Fibroblast of skin of right quadriceps (primary cell): ENCODE data around the gene CCDC172.

Source experiments
- DNase-seq: peaks from one replicate; pipeline ENCODE4 v3.0.0-alpha.2; 2013

The CCDC172 gene, protein sequence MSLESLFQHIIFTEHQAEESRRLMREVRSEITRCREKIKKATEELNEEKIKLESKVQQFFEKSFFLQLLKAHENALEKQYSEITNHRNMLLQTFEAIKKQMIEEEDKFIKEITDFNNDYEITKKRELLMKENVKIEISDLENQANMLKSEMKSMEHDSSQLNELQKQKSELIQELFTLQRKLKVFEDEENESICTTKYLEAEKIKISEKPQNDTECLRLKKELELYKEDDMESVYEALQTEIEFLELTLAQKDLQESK

DNA sequence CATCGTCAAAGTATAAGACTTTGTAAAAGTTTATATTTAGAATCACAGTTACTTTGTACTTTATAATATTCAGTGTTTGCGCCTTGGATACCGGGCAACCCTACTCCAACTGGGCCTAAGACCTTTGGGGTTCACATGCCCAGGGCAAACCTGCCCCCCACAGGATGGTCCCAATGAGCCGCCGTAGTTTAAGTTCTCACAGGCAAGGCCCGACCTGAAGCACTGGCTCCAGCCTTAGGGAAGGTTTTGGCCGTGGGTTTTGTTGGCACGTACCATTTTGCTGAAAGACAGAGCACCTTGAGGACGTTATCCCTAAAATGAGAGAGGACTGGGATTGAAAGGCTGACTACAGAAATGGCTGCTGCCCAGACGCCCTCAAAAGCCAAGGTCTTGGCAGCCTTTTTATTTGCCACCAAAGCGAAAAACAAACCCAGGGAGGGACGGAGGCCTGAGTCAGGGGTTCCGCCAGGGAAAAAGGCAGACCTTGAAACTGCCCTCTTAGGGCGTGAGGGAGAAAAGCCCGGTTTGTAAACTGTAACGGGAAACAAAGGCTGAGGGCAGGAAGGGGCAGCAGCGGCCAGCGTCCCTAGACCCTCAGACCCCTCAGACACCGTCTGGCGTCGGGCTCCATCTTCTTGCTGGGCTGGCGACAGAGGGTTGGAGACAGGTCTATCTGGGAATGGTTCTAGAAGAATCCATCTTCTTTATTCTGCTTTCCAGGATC lies at the start of gene CCDC172:
Gene CCDC172 (plus strand): TSS at position 222 of the 724 bp plus-strand sequence. CDS start 564 bp downstream, outside the sequence.
- DNase-seq: no peak

DNA sequence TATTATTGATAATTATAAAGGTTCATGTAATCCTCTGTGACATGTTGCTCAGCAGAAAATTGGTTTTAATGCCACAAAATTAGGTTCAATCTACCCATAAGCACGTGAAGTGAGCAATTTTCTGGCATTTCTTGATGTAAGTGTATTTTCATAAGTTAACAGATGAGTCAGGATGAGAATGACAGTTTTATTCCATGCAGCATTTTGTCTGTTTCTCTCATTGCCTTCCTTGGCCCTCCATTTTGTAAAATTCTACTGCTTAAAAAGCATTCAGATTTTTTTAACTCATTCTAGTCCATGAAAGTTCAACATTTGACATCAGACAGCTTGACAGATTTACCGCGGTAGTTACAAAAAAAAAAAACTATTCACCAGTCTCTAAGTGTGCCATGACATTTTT lies 47.3 kb upstream of the CCDC172 start:
- DNase-seq: no peak

DNA sequence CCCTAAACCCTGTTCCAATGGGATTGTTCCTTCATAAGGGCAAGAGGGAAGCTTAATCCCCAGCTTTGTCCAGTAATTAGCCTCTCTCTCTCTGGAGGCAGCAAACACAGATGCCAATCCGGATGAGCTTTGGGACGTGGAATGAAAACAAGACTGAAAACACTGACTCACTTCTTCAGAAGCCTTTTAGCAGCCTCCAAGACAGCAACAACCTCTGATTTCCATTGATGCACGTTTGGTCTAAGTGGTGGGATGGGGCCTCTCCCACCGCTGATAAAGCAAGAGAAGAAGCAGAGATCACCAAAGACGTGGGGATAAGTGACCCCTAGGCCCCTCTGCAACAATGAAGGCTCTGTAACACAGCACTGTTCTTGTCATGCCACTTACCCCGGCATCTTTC lies 45.4 kb upstream of the CCDC172 start:
- peak; percentile 32 for DNase-seq

GRCh38 chr10:116281775-116282174 lies 42.5 kb upstream of the CCDC172 start:
- no peak for DNase-seq

DNA sequence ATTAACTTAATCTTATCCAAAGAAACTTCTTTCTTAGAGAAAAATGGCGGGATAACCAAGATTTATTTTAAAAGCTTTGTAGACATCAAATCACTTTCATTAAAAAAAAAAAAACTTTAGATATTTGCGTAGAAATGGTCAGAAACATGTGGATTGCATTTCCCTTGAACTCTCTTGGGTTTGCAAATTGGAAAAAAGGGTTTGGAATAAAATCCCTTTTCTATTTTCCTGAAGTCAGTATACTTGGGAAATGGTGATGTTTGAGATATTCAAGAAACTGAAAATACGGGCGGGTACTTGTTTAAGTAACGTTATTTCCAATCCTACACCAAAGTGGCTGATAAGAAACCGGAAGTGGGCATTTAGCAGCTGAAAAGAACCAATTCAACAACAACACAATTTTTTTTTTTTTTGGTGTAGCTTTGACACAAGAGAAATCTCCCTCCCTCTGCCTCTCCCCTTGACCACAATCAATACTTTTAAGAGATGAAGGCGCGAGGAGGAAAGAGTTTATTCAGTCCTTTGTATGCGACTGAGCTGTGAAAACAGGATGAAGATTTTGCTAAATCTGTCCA lies 37.5 kb upstream of the CCDC172 start:
- no peak for DNase-seq

- peak; percentile 56 for DNase-seq
These were observed 36.2 kb upstream of the CCDC172 start for GRCh38 chr10:116287906-116288501.

- DNase-seq: no peak
These were observed 34.6 kb upstream of the CCDC172 start for GRCh38 chr10:116289652-116290051.

DNA sequence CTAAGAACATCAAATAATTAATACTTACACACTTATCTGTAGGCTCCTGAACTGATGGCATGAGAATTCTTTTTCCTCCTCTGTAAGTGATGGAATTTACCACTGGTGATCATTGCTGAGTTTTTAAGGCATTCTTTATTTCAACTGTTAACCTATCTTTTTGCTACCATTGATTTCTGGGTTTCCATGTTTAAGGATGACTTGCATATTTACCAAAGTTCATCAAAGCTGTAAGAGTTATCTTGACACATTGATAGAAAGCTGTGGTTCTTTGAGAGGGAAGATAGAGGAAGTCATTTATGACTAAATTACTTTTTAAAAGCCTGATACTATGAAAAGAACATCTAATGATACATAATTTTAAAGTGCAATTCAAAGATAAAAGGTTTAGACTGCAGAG lies 31.8 kb upstream of the CCDC172 start:
- DNase-seq: no peak

GRCh38 chr10:116296291-116296721 lies 27.9 kb upstream of the CCDC172 start:
- no peak for DNase-seq

DNA sequence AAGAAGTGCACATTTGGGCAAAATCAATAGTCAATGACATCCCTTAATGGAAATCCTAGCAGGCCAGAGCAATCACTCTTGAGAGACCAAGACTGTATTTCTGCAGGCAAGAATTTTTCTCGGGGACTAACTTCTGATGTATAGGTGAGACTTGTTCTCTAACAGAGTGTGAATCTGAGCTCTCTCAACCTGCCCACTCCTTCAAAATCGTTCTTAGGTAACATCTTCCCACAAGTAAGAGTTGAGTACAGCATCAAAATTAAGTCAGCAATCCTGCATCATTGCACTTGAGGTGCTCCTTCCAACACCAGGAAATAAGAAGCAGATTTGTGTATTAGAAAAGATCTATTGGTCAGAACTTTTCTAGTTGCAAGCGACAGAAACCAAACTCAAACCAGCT lies 25.7 kb upstream of the CCDC172 start:
- DNase-seq: no peak

DNA sequence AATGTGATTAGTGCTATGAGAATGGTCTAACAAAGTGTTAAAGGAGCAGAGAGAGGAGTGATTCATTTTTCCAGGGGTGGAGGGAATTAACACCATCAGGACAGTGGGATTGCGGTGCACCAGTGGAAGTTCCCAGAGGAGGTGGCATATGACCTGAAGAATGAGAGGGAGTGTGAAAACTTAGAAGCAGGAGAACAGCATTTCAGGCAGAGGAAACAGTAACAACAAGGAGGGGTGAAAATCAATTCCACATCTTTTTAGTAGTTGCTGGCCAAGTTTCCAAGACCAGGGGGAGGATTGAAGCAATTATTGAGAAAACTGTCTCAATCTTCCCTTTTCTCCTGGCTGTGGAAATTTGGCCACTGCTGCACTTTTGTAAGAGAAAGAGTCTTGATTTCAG lies 23.7 kb upstream of the CCDC172 start:
- peak; percentile 8 for DNase-seq

GRCh38 chr10:116304923-116305322 lies 19.3 kb upstream of the CCDC172 start:
- DNase-seq: no peak

- DNase-seq: no peak
These were observed 17.4 kb upstream of the CCDC172 start for GRCh38 chr10:116306847-116307246.

DNA sequence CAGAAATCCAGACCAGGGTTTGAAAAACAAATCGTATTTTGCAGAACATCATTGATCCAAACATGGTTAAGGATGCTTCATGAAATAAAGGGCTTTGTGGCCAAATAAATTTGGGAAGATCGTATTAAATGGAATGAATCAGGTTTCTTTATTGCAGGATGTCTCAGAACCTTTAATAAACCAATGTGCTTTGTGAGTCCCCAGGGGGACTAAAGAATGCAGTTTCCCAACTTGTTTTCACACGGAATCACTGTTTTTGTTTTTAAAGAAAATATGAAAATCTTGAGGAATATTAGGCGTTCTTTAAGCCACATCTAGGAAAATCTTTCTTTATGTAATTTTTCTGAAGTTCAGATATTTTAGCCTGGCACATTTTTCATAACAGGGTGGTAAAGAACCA lies 16.8 kb upstream of the CCDC172 start:
- DNase-seq: no peak

- DNase-seq: no peak
These were observed 13.2 kb upstream of the CCDC172 start for GRCh38 chr10:116311016-116311415.

GRCh38 chr10:116311706-116312490 lies 12.3 kb upstream of the CCDC172 start:
- peak; percentile 13 for DNase-seq

DNA sequence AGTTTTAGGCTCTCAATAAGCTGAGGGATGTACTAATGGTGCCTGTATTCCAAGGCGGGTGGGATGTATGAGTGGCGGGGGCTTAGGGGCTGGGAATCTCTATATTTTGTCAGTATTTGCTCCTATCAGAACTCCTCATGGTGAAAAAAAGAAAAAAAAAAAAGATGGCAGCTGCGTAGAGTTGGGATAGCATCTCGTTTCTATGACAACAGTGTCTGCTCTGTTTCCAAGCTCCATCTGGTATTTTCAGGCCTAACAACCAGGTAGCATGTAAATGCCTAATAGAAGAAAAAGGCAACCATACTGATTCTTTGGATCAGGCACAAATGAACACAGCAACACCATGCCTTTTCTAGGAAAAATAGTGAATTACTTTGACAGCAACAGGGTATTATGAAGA lies 11.7 kb upstream of the CCDC172 start:
- no peak for DNase-seq

DNA sequence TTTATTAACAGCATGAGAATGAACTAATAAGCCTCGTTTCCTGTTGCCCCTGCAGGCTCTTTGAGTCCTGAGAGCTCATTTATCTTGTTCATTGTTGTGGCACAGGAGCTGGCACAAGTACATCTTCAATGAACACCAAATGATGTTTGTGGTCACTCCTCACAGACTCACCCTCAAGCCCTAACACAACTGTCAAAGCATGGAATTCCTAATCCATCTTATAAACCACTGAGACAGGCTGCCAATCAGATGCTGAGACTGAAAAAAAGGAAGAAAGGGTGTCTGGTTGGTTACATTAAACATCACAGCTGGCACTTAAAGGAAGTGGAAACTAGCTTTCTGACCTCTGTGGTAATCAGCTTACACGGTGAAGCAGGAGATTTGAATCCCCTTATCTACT lies 7.7 kb upstream of the CCDC172 start:
- no peak for DNase-seq

DNA sequence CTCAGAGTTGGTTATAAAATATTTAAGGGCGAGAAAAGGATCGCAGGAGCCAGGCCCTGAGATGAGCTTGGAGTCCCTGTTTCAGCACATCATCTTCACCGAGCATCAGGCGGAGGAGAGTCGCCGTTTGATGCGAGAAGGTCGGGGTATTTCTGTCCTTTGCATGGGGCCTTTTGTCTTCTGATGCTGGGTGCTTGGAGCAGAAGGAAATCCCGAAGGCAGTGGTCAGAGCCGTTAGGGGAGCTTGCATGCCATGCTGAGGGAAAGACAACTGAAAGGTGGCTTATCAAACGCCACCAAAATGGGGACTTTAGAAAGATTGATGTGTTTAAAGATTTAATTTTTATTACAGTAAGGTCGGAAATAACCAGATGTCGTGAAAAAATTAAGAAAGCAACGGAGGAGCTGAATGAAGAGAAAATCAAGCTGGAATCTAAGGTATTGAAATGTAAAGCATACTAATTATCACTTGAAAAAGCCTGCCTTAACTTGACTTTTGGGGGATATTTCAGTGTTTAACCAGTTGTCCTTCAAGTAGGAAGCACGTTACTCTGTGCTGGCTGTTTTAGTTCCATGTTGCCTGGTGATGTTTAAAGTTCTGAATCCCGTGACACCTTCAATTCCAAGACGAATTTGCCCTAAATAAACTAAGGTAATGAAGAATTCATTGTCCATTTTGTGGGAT lies 845 bp downstream of the CCDC172 start:
- no peak for DNase-seq

- no peak for DNase-seq
These were observed 1.7 kb downstream of the CCDC172 start for GRCh38 chr10:116325987-116326386.

- no peak for DNase-seq
These were observed 4.9 kb downstream of the CCDC172 start for GRCh38 chr10:116329153-116329552.

DNA sequence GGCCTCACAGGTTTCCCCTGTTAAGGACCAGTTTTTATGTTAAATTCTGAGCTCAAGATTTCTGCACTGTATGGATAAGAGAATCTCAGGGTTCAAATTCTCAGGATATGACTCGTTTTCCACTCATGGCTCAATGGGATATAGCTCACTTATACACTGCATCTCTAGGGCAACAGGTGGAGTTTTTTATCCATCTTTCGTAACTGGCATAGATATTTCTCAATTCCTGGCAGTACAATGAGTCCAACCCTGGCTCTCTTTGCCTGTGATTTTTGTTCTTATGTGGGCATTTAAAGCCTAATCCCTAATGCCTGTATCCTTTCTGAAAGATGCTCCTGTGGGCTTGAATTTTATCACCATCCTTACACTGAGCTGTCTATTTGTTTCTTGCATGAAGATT lies 7.6 kb downstream of the CCDC172 start:
- no peak for DNase-seq
